ENCODE data around the gene TRIM44.

DNA sequence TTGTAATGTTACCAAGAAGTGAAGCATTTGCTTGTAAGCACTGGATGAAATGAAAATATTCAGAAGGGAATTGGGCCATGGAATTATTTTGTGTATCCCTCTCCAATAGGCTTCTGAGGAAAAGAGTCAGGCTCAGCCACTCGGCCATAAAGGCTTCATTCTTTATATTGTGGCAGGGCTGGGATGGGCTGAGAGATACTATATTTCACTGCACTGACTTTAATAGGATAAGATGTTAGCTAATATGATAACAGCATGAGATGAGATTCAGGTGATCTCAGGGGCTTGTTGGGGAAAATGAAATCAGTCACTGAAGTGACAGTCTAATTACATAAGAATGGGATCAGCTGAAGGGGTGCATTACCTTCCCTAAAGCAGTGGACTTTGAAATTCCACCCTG is 7.3 kb upstream of the TRIM44 start:
- TF ChIP-seq CTCF (IDR thresholded peaks at IDR 0.05) (no peak), POLR2A (IDR thresholded peaks at IDR 0.05) (no peak)

Data from testis (tissue), 2 donors.